Lower leg skin (tissue), 4 donors: Measurements from ENCODE around the gene VMO1. TPM values are rescaled to one million over a fixed set of nuclear protein-coding genes. Genes with fewer than 3 reads are reported as not detected.

Experiments used
- DNase-seq, 2 donors: peaks; one replicate each; pipeline ENCODE4 v3.0.0-alpha.2; 2019; ENCODE audit warnings: low spot score in 2 of 2
- H3K4me3 ChIP-seq: fragments of 200-600 bp; sonication (generic); 2 replicates; pipeline ENCODE4 v1.5.1; 2017; ENCODE audit warnings: mild to moderate bottlenecking, low read depth; ENCODE audit not compliant: poor library complexity, severe bottlenecking
- CTCF ChIP-seq, 3 donors: fragments of 450-650 bp; IDR thresholded peaks; one replicate each; pipeline ENCODE4 v1.5.1; 2016; ENCODE audit warnings: antibody characterized with exemption in 3 of 3, mild to moderate bottlenecking in 3 of 3, moderate library complexity in 2 of 3
- POLR2A ChIP-seq, 2 donors: fragments of 450-650 bp; IDR thresholded peaks; one replicate each; pipeline ENCODE4 v1.6.1; 2016 to 2017; ENCODE audit warnings: antibody characterized with exemption in 2 of 2, mild to moderate bottlenecking in 1 of 2, moderate library complexity in 1 of 2
- WGBS, 2 donors: methylation state at CpG; one replicate each; pipeline ENCODE4 v1.1.5; 2018; 5-methylcytosine and 5-hydroxymethylcytosine counted together
- intact Hi-C: fragments of 100-400 bp; cut with DNase I; formaldehyde crosslinking; loops from one replicate; pipeline ENCODE4 v1.15.0; 2023; ENCODE audit warnings: low total_unique reads
- total RNA-seq, 4 donors: library from RNA; depleted of rRNA; stranded (reverse); fragments of >200 nt; gene quantifications; one replicate each; pipeline ENCODE4 v1.1.0, GENCODE V29; 2016

VMO1 gene
- total RNA-seq, 4 donors from 2014 or later, result 2.2 to 9.9 (median 5.3) TPM; not detected in 1

GRCh38 chr17:4766201-4766600 lies 20.0 kb downstream of the VMO1 start:
- 77 to 80% methylated on average over 3 of the region's 3 CpGs for WGBS, 2 donors
- intact Hi-C loops, result no loop called here
- no peak for DNase-seq
- H3K4me3 ChIP-seq, result no peak overlapping the region
- TF ChIP-seq CTCF (IDR thresholded peaks at IDR 0.05) (no peak), POLR2A (IDR thresholded peaks at IDR 0.05) (no peak)

- TF ChIP-seq POLR2A (IDR thresholded peaks at IDR 0.05) (no peak), CTCF (IDR thresholded peaks at IDR 0.05) (no peak)
- H3K4me3 ChIP-seq, result no peak overlapping the region
- intact Hi-C loops, result no loop called here
- WGBS, 2 donors, result 68 to 69% methylated on average over 3 of the region's 3 CpGs
- no peak for DNase-seq
Measured at GRCh38 chr17:4764595-4764994, 21.6 kb downstream of the VMO1 start.

GRCh38 chr17:4759776-4760236 lies 26.4 kb downstream of the VMO1 start:
- TF ChIP-seq CTCF (IDR thresholded peaks at IDR 0.05) (peak in 1 of 3 donors; percentile 8), POLR2A (IDR thresholded peaks at IDR 0.05) (no peak)
- 87% methylated on average over 10 of the region's 10 CpGs for WGBS, 2 donors
- no peak overlapping the region for H3K4me3 ChIP-seq
- intact Hi-C loops, result no loop called here
- DNase-seq, result no peak

DNA sequence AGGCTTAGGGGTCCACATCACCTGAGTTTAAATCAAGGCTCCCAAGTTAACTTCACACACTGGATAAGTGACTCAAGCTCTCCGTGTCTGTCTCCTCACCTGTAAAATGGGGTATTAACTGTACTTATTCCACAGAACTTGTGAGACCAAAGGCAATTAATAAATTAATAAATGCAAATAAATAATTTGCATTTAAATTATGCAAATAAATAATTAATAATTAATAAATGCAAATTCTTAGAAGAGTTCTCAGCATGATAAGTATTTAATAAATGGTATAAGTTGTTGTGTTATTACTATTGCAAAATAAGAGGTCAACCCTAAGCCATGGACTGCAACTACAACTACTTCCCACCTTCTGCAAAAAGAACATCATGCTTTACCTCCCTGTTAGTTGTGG lies 32.8 kb downstream of the VMO1 start:
- no peak for DNase-seq
- TF ChIP-seq POLR2A (IDR thresholded peaks at IDR 0.05), result no peak
- H3K4me3 ChIP-seq, result no peak overlapping the region
- WGBS, 2 donors, result 90 to 92% methylated on average over 1 of the region's 1 CpG
- intact Hi-C loops, result no loop called here

DNA sequence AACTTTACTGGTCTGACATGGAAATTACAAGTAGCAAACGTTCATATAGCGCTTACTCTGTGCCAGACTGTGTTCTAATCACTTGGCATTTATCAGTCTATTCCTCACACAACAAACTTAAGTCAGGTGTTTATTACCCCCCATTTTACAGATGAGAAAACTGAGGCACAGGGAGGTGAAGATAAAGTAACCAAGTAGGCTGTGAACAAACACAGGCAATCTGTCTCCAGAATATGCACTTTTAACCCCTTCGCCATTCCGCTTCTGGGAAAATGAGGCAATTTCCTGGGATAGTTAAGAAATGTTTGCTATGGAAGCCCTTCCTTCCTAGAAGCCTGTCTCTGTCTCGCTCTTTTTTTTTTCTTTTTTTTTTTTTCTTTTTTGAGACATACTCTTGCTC lies 34.2 kb downstream of the VMO1 start:
- no peak for TF ChIP-seq POLR2A (IDR thresholded peaks at IDR 0.05)
- no peak for TF ChIP-seq CTCF (IDR thresholded peaks at IDR 0.05)
- no peak for DNase-seq
- intact Hi-C loops, result no loop called here
- WGBS, 2 donors, result 60 to 69% methylated on average over 5 of the region's 5 CpGs
- H3K4me3 ChIP-seq, result no peak overlapping the region

DNA sequence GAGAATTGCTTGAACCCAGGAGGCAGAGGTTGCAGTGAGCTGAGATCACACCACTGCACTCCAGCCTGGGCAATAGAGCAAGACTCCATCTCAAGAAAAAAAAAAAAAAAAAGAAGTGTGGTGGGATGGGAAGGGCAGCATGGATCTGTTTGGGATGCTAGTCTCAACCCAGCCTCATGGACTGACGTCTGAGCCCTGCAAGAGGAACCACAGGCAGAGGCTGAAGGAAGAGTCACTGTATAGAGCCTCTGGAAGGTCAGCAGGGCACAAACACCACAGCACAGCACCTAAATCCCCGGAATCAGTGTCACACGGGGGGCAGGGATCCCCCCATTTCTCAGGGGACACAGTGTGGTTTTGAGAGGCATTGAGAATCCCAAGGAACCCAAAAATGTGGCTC lies 35.6 kb downstream of the VMO1 start:
- DNase-seq, result no peak
- TF ChIP-seq CTCF (IDR thresholded peaks at IDR 0.05) (no peak), POLR2A (IDR thresholded peaks at IDR 0.05) (no peak)
- H3K4me3 ChIP-seq, result no peak overlapping the region
- intact Hi-C loops, result no loop called here
- 41 to 49% methylated on average over 3 of the region's 3 CpGs for WGBS, 2 donors
